ENCODE results near the gene ARAP1.

DNA sequence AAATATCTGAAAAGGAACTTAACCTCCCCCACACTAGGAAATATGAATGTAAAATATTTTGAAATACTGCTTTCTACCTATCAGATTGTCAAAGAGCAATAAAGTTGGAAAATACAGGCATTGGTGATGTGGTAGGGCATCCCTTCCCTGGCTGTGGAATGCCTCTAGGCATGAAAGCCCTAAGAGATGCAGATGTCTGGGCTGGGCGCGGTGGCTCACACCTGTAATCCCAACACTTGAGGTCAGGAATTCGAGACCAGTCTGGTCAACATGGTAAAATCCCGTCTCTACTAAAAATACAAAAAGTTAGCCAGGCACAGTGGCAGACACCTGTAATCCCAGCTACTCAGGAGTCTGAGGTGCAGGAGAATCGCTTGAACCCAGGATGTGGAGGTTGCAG lies 22.0 kb downstream of the ARAP1 start:
- TF ChIP-seq, protein P1, sequence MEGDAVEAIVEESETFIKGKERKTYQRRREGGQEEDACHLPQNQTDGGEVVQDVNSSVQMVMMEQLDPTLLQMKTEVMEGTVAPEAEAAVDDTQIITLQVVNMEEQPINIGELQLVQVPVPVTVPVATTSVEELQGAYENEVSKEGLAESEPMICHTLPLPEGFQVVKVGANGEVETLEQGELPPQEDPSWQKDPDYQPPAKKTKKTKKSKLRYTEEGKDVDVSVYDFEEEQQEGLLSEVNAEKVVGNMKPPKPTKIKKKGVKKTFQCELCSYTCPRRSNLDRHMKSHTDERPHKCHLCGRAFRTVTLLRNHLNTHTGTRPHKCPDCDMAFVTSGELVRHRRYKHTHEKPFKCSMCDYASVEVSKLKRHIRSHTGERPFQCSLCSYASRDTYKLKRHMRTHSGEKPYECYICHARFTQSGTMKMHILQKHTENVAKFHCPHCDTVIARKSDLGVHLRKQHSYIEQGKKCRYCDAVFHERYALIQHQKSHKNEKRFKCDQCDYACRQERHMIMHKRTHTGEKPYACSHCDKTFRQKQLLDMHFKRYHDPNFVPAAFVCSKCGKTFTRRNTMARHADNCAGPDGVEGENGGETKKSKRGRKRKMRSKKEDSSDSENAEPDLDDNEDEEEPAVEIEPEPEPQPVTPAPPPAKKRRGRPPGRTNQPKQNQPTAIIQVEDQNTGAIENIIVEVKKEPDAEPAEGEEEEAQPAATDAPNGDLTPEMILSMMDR (conservative IDR thresholded peaks at IDR 0.05), result no peak
- no peak for TF ChIP-seq EZH2 (IDR thresholded peaks at IDR 0.05; ENCODE audit: low read depth)
